Naive thymus-derived CD4-positive, alpha-beta T cell (primary cell): ENCODE data around the gene SWSAP1. TPM values are rescaled to one million over a fixed set of nuclear protein-coding genes. Genes with fewer than 3 reads are reported as not detected.
A peak's percentile ranks its signal among the peaks of the same experiment; 100 is the strongest.

Experiments used
- ATAC-seq: fragments of 150-1000 bp; cut with Tn5 transposase; 2 replicates; pipeline ENCODE4 v1.10.0; 2021; ENCODE audit warnings: mild to moderate bottlenecking, moderate library complexity
- CTCF ChIA-PET: fragments of 350-600 bp; sonication (Branson Sonifier 250); formaldehyde crosslinking; loops from one replicate; lab custom pipeline; 2021; ENCODE audit warnings: antibody characterized with exemption; lab: Charles Lee
- POLR2A ChIA-PET: fragments of 350-600 bp; sonication (Branson Sonifier 250); formaldehyde crosslinking; loops from one replicate; lab custom pipeline; 2021; ENCODE audit warnings: antibody characterized with exemption, inconsistent platforms; lab: Charles Lee
- DNase-seq, 9 donors: peaks; one replicate each; pipeline versions ENCODE4 v3.0.0 to v3.0.0-alpha.2; 2020 to 2022; ENCODE audit warnings: mixed read lengths in 1 of 9
- H3K27ac ChIP-seq: one replicate; pipeline ENCODE4 v1.7.0; 2013; ENCODE audit warnings: mild to moderate bottlenecking, low read depth, low read length, moderate library complexity
- H3K27me3 ChIP-seq, 2 donors: one replicate each; pipeline ENCODE4 v1.7.0; 2013; ENCODE audit warnings: low read length in 2 of 2, mild to moderate bottlenecking in 2 of 2, moderate library complexity in 2 of 2; ENCODE audit not compliant: control insufficient read depth in 2 of 2, insufficient read depth in 2 of 2
- H3K36me3 ChIP-seq, 3 experiments: 1 replicate in 2 of 3; 2 replicates in 1 of 3; pipeline ENCODE4 v1.7.0; 2013; ENCODE audit warnings: low read length in 3 of 3, mild to moderate bottlenecking in 3 of 3, moderate library complexity in 1 of 3; ENCODE audit not compliant: insufficient read depth in 3 of 3, control insufficient read depth in 2 of 3
- H3K4me1 ChIP-seq, 2 donors: one replicate each; pipeline ENCODE4 v1.7.0; 2013; ENCODE audit warnings: low read length in 2 of 2, mild to moderate bottlenecking in 2 of 2, moderate library complexity in 1 of 2; ENCODE audit not compliant: control insufficient read depth in 2 of 2, insufficient read depth in 2 of 2
- H3K4me3 ChIP-seq: 2 replicates; pipeline ENCODE4 v1.7.0; 2013; ENCODE audit warnings: mild to moderate bottlenecking, low read length
- H3K9me3 ChIP-seq, 3 experiments: 1 replicate in 2 of 3; 2 replicates in 1 of 3; pipeline ENCODE4 v1.7.0; 2013; ENCODE audit warnings: low read length in 3 of 3; ENCODE audit not compliant: control insufficient read depth in 2 of 3
- H3K27ac Mint-ChIP-seq, 9 donors: one replicate each; pipeline ENCODE4 v1.8.0; 2020 to 2022; ENCODE audit warnings: mixed read lengths in 9 of 9, mild to moderate bottlenecking in 8 of 9, moderate library complexity in 5 of 9, inconsistent platforms in 2 of 9
- H3K27me3 Mint-ChIP-seq, 5 donors: one replicate each; pipeline ENCODE4 v1.8.0; 2021 to 2022; ENCODE audit warnings: mixed read lengths in 5 of 5, mild to moderate bottlenecking in 1 of 5
- H3K36me3 Mint-ChIP-seq, 5 donors: one replicate each; pipeline ENCODE4 v1.8.0; 2020 to 2022; ENCODE audit warnings: mixed read lengths in 5 of 5, mild to moderate bottlenecking in 3 of 5, inconsistent platforms in 1 of 5
- H3K4me1 Mint-ChIP-seq, 7 donors: one replicate each; pipeline ENCODE4 v1.8.0; 2020 to 2022; ENCODE audit warnings: mixed read lengths in 7 of 7, mild to moderate bottlenecking in 3 of 7, inconsistent platforms in 1 of 7
- H3K4me3 Mint-ChIP-seq, 10 donors: one replicate each; pipeline ENCODE4 v1.8.0; 2020 to 2022; ENCODE audit warnings: mild to moderate bottlenecking in 10 of 10, mixed read lengths in 10 of 10, moderate library complexity in 6 of 10, inconsistent platforms in 2 of 10
- H3K9me3 Mint-ChIP-seq, 11 donors: one replicate each; pipeline ENCODE4 v1.8.0; 2020 to 2022; ENCODE audit warnings: mixed read lengths in 11 of 11, mild to moderate bottlenecking in 4 of 11, inconsistent platforms in 1 of 11, moderate library complexity in 1 of 11
- intact Hi-C, 2 donors: fragments of 100-400 bp; cut with micrococcal nuclease; formaldehyde crosslinking; loops; one replicate each; pipeline ENCODE4 v1.15.1; 2023
- polyA plus RNA-seq, 2 donors: library from polyadenylated mRNA; unstranded; fragments of 300-500 nt; fragmentation: Illumina TruSeq; gene quantifications; one replicate each; pipeline ENCODE4 v1.2.3, GENCODE V29; 2021
- total RNA-seq, 6 experiments: library from RNA in 5 of 6; stranded (reverse) in 5 of 6; gene quantifications; 1 replicate in 5 of 6; 2 replicates in 1 of 6; pipeline ENCODE4 v1.2.3 and lab custom pipeline; 2021 to 2026

Gene SWSAP1
- total and polyA plus RNA-seq, 7 experiments from 2014 or later, result 3.4 to 7.3 (median 4.1) TPM

GRCh38 chr19:11364296-11364904 is 10.1 kb upstream of the SWSAP1 start:
- Mint-ChIP-seq H3K27me3 (no peaks in the 10 kb centered on the region), H3K9me3 (no peaks in the 10 kb centered on the region), H3K36me3 (peaks cover 0 to 22% (median 9%) of the 10 kb centered on the region in 5 donors), H3K27ac (no peak overlapping the region), H3K4me1 (peaks cover 0 to 2% (median 0%) of the 10 kb centered on the region in 7 donors), H3K4me3 (no peak overlapping the region)
- Histone ChIP-seq H3K9me3 (no peaks in the 10 kb centered on the region), H3K27ac (no peak overlapping the region), H3K4me3 (no peak overlapping the region), H3K4me1 (no peaks in the 10 kb centered on the region), H3K27me3 (no peaks in the 10 kb centered on the region), H3K36me3 (peaks cover 0 to 40% (median 0%) of the 10 kb centered on the region in 3 experiments)
- peak in 1 of 9 donors; percentile 3 for DNase-seq
- intact Hi-C loops, result no loop called here
- ChIA-PET POLR2A (no interaction called here), CTCF (interaction anchor here (1.9 kb wide), 1 partner anchor 10 kb away, joined by 4 read pairs; the partner anchor contains the start of gene SWSAP1)
- ATAC-seq, result no peak

- Mint-ChIP-seq H3K27ac (no peak overlapping the region), H3K4me1 (peaks cover 0 to 2% (median 0%) of the 10 kb centered on the region in 7 donors), H3K36me3 (peaks cover 0 to 26% (median 9%) of the 10 kb centered on the region in 5 donors), H3K27me3 (no peaks in the 10 kb centered on the region), H3K4me3 (no peak overlapping the region), H3K9me3 (no peaks in the 10 kb centered on the region)
- CTCF ChIA-PET, result no interaction called here
- Histone ChIP-seq H3K4me3 (no peak overlapping the region), H3K9me3 (no peaks in the 10 kb centered on the region), H3K36me3 (peaks cover 0 to 44% (median 0%) of the 10 kb centered on the region in 3 experiments), H3K4me1 (no peaks in the 10 kb centered on the region), H3K27me3 (no peaks in the 10 kb centered on the region), H3K27ac (no peak overlapping the region)
- DNase-seq (no peak), ATAC-seq (no peak)
- POLR2A ChIA-PET, result no interaction called here
- intact Hi-C loops, result no loop called here
Observed at GRCh38 chr19:11364935-11365334, 9.5 kb upstream of the SWSAP1 start.

- no peaks in the 10 kb centered on the region for H3K9me3 Mint-ChIP-seq
- ChIA-PET POLR2A (no interaction called here), CTCF (no interaction called here)
- H3K36me3 Mint-ChIP-seq, result peaks cover 1 to 28% (median 9%) of the 10 kb centered on the region in 5 donors
- ATAC-seq (no peak), DNase-seq (no peak)
- intact Hi-C loops, result no loop called here
- Histone ChIP-seq H3K4me3 (no peak overlapping the region), H3K9me3 (no peaks in the 10 kb centered on the region), H3K4me1 (no peaks in the 10 kb centered on the region), H3K36me3 (peaks cover 0 to 44% (median 0%) of the 10 kb centered on the region in 3 experiments), H3K27ac (no peak overlapping the region), H3K27me3 (no peaks in the 10 kb centered on the region)
- no peaks in the 10 kb centered on the region for H3K27me3 Mint-ChIP-seq
- H3K4me3 Mint-ChIP-seq, result no peak overlapping the region
- no peak overlapping the region for H3K27ac Mint-ChIP-seq
- peaks cover 0 to 2% (median 0%) of the 10 kb centered on the region in 7 donors for H3K4me1 Mint-ChIP-seq
Observed at GRCh38 chr19:11365557-11366117, 8.8 kb upstream of the SWSAP1 start.

GRCh38 chr19:11367528-11367927 is 6.9 kb upstream of the SWSAP1 start:
- Mint-ChIP-seq H3K27me3 (no peaks in the 10 kb centered on the region), H3K4me3 (no peak overlapping the region), H3K27ac (peak overlapping the region in 1 of 9 donors; percentile 53), H3K4me1 (peaks cover 0 to 4% (median 0%) of the 10 kb centered on the region in 7 donors), H3K36me3 (peaks cover 5 to 36% (median 13%) of the 10 kb centered on the region in 5 donors), H3K9me3 (no peaks in the 10 kb centered on the region)
- no peaks in the 10 kb centered on the region for H3K9me3 ChIP-seq
- ChIA-PET POLR2A (interaction anchor here (2.5 kb wide), 1 partner anchor 13 kb away, joined by 11 read pairs; no protein-coding TSS in a partner anchor), CTCF (interaction anchor here (0.6 kb wide), 1 partner anchor 42 kb away, joined by 3 read pairs; no protein-coding TSS in a partner anchor)
- no peak for ATAC-seq
- no peak overlapping the region for H3K4me3 ChIP-seq
- no peaks in the 10 kb centered on the region for H3K4me1 ChIP-seq
- no peak for DNase-seq
- intact Hi-C loops, result no loop called here
- no peak overlapping the region for H3K27ac ChIP-seq
- H3K27me3 ChIP-seq, result no peaks in the 10 kb centered on the region
- H3K36me3 ChIP-seq, result peaks cover 0 to 42% (median 0%) of the 10 kb centered on the region in 3 experiments

GRCh38 chr19:11370744-11371143 is 3.7 kb upstream of the SWSAP1 start:
- DNase-seq (no peak), ATAC-seq (no peak)
- H3K4me1 ChIP-seq, result peaks cover 12% of the 10 kb centered on the region in 2 donors
- no peaks in the 10 kb centered on the region for H3K9me3 ChIP-seq
- ChIA-PET POLR2A (interaction anchor here (1.0 kb wide), 1 partner anchor 158 kb away, joined by 3 read pairs; the partner anchor contains the start of gene ECSIT), CTCF (interaction anchor here (1.3 kb wide), 1 partner anchor 10 kb away, joined by 4 read pairs; no protein-coding TSS in a partner anchor)
- Mint-ChIP-seq H3K36me3 (peaks cover 10 to 30% (median 13%) of the 10 kb centered on the region in 5 donors), H3K9me3 (no peaks in the 10 kb centered on the region), H3K4me3 (no peak overlapping the region), H3K27me3 (no peaks in the 10 kb centered on the region), H3K27ac (peak overlapping the region in 1 of 9 donors; percentile 86), H3K4me1 (peaks cover 3 to 12% (median 8%) of the 10 kb centered on the region in 7 donors)
- intact Hi-C loops, result loop anchor here in 1 of 2 donors (5.0 kb wide), 1 partner anchor 1422 kb away; the partner anchor contains the start of gene JUNB
- H3K27ac ChIP-seq, result no peak overlapping the region
- no peaks in the 10 kb centered on the region for H3K27me3 ChIP-seq
- peaks cover 0 to 22% (median 0%) of the 10 kb centered on the region in 3 experiments for H3K36me3 ChIP-seq
- no peak overlapping the region for H3K4me3 ChIP-seq

GRCh38 chr19:11373166-11373884 is 1.1 kb upstream of the SWSAP1 start:
- ChIA-PET CTCF (interaction anchor here (2.0 to 2.2 kb wide), 2 partner anchors 10 to 109 kb away, joined by 7 to 8 read pairs; no protein-coding TSS in a partner anchor), POLR2A (interaction anchor here (1.3 to 3.6 kb wide), 6 partner anchors 10 to 62 kb away, joined by 6 to 36 read pairs (median 24); partner anchors contain the start of genes CCDC159, EPOR, ODAD3 and PRKCSH)
- ATAC-seq (no peak), DNase-seq (peak in 1 of 9 donors; percentile 4)
- peaks cover 0 to 16% (median 0%) of the 10 kb centered on the region in 3 experiments for H3K36me3 ChIP-seq
- Mint-ChIP-seq H3K27ac (peak overlapping the region in 4 of 9 donors; percentile 3 to 90 (median 36)), H3K4me1 (peaks cover 12 to 34% (median 26%) of the 10 kb centered on the region in 7 donors), H3K36me3 (peaks cover 15 to 26% (median 20%) of the 10 kb centered on the region in 5 donors), H3K4me3 (peak overlapping the region in 6 of 10 donors; percentile 2 to 72 (median 38)), H3K27me3 (no peaks in the 10 kb centered on the region), H3K9me3 (peaks cover 0 to 2% (median 0%) of the 10 kb centered on the region in 11 donors)
- H3K27me3 ChIP-seq, result no peaks in the 10 kb centered on the region
- intact Hi-C loops, result loop anchor here in 1 of 2 donors (5.0 kb wide), 1 partner anchor 1419 kb away; the partner anchor contains the start of gene JUNB
- no peak overlapping the region for H3K27ac ChIP-seq
- H3K9me3 ChIP-seq, result no peaks in the 10 kb centered on the region
- peak overlapping the region; percentile 92 for H3K4me3 ChIP-seq
- H3K4me1 ChIP-seq, result peaks cover 21 to 30% of the 10 kb centered on the region in 2 donors
